ENCODE data around the gene PRSS36. TPM values are rescaled to one million over a fixed set of nuclear protein-coding genes. Genes with fewer than 3 reads are reported as not detected.
A peak's percentile ranks its signal among the peaks of the same experiment; 100 is the strongest.

PRSS36 gene
- total and polyA plus RNA-seq, 9 of the 15 experiments (the other 6 are each of a cell fraction or from before 2014, with no cell fraction given) = 0.09 to 1.2 (median 0.54) TPM; not detected in 2

- Histone ChIP-seq H3K9me1 (ENCODE audit: control insufficient read depth, insufficient read depth, low read length) (no peaks in the 10 kb centered on the region), H3K4me3 (no peak overlapping the region), H3K4me2 (ENCODE audit: insufficient read depth, low read length) (no peak overlapping the region), H2AFZ (ENCODE audit: low read depth, low read length) (no peak overlapping the region), H3K36me3 (ENCODE audit: control insufficient read depth, insufficient read depth, low read length) (peaks cover 27% of the 10 kb centered on the region; the same call in 2 of the 3 replicates), H3K27me3 (ENCODE audit: control insufficient read depth in 2 of 2, insufficient read depth in 2 of 2, low read length in 2 of 2) (no peaks in the 10 kb centered on the region), H3K4me1 (replicated peaks in 1 of 2; ENCODE audit: control insufficient read depth in 2 of 2, insufficient read depth in 2 of 2, low read length in 2 of 2) (peaks cover 8 to 33% of the 10 kb centered on the region in 2 experiments), H3K79me2 (ENCODE audit: control insufficient read depth, insufficient read depth, low read length) (peaks cover 13% of the 10 kb centered on the region), H3K9ac (ENCODE audit: insufficient read depth in 1 of 2, low read depth in 2 of 2, low read length in 2 of 2) (no peak overlapping the region), H3K9me3 (replicated peaks; ENCODE audit: control insufficient read depth, insufficient read depth, low read depth, low read length) (no peaks in the 10 kb centered on the region), H4K20me1 (replicated peaks; ENCODE audit: control insufficient read depth, insufficient read depth, low read length) (no peaks in the 10 kb centered on the region), H3K27ac (ENCODE audit: extremely low read depth, low read depth, low read length) (no peak overlapping the region)
- ChIA-PET CTCF (ENCODE audit: low intra/inter-chr PET ratio) (interaction anchor here (0.6 kb wide), 1 partner anchor 216 kb away, joined by 3 read pairs; no protein-coding TSS in a partner anchor), POLR2A (interaction anchor here (0.9 to 1.6 kb wide), 3 partner anchors 11 to 73 kb away, joined by 3 to 6 read pairs (median 4); partner anchors contain the start of genes FUS and KAT8)
- in situ Hi-C loops (cut with MboI) (no loop called here), intact Hi-C loops (cut with micrococcal nuclease) (loop anchor here (5.0 kb wide), 1 partner anchor 36 kb away; no protein-coding TSS in a partner anchor)
- FAIRE-seq = no peak
- no TSS peak for BruUV-seq (replicated peaks)
- 86% methylated on average over 25 of the region's 28 CpGs for WGBS (ENCODE audit: insufficient coverage, low coverage, missing lambda C conversion rate)
- no peak for ATAC-seq
- TF ChIP-seq NCOA4 (IDR thresholded peaks at IDR 0.05; ENCODE audit: partially characterized antibody) = no peak
- TF ChIP-seq ZNF121 (CRISPR knock-in tag; conservative IDR thresholded peaks at IDR 0.05) = peak; percentile 45; the same call in 1 of the 2 replicates
- TF ChIP-seq ZBTB34 (CRISPR knock-in tag; IDR thresholded peaks at IDR 0.05) = no peak
- TF ChIP-seq GTF2A2 (tag; IDR thresholded peaks at IDR 0.05) = no peak
- no peak for DNase-seq (ENCODE audit: extremely low read depth in 1 of 4, low spot score in 3 of 4)
Measured at GRCh38 chr16:31106509-31107464, 43.1 kb downstream of the PRSS36 start.

Data from K562 (cell line).